Nephron progenitor cell (in vitro differentiated cells): ENCODE results near the gene PPP1R2.

Source experiments
- DNase-seq: peaks from one replicate; pipeline ENCODE4 v3.0.0; 2021
- H3K27ac Mint-ChIP-seq: 2 replicates; pipeline ENCODE4 v1.8.0; 2021; ENCODE audit warnings: mild to moderate bottlenecking, moderate library complexity, mixed read lengths
- H3K27me3 Mint-ChIP-seq: 2 replicates; pipeline ENCODE4 v1.8.0; 2021; ENCODE audit warnings: mild to moderate bottlenecking, low read depth, mixed read lengths; ENCODE audit not compliant: poor library complexity
- H3K36me3 Mint-ChIP-seq: 2 replicates; pipeline ENCODE4 v1.8.0; 2021; ENCODE audit warnings: low read depth, mixed read lengths
- H3K4me1 Mint-ChIP-seq: 2 replicates; pipeline ENCODE4 v1.8.0; 2021; ENCODE audit warnings: mixed read lengths
- H3K4me3 Mint-ChIP-seq: 2 replicates; pipeline ENCODE4 v1.8.0; 2021; ENCODE audit warnings: mild to moderate bottlenecking, moderate library complexity, mixed read lengths
- H3K9me3 Mint-ChIP-seq: 2 replicates; pipeline ENCODE4 v1.8.0; 2021; ENCODE audit warnings: mild to moderate bottlenecking, moderate library complexity, mixed read lengths
- TF ChIP-seq, protein P1 (sequence below): fragments of 200-600 bp; sonication (generic); IDR thresholded peaks from 2 replicates; pipeline ENCODE4 v1.5.0; 2021; ENCODE audit warnings: antibody characterized with exemption

The PPP1R2 gene

GRCh38 chr3:195542316-195542697 lies 818 bp downstream of the PPP1R2 start:
- no peak overlapping the region for H3K27ac Mint-ChIP-seq
- TF ChIP-seq, protein P1, sequence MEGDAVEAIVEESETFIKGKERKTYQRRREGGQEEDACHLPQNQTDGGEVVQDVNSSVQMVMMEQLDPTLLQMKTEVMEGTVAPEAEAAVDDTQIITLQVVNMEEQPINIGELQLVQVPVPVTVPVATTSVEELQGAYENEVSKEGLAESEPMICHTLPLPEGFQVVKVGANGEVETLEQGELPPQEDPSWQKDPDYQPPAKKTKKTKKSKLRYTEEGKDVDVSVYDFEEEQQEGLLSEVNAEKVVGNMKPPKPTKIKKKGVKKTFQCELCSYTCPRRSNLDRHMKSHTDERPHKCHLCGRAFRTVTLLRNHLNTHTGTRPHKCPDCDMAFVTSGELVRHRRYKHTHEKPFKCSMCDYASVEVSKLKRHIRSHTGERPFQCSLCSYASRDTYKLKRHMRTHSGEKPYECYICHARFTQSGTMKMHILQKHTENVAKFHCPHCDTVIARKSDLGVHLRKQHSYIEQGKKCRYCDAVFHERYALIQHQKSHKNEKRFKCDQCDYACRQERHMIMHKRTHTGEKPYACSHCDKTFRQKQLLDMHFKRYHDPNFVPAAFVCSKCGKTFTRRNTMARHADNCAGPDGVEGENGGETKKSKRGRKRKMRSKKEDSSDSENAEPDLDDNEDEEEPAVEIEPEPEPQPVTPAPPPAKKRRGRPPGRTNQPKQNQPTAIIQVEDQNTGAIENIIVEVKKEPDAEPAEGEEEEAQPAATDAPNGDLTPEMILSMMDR = no peak
- H3K4me3 Mint-ChIP-seq = peak overlapping the region; percentile 87
- H3K36me3 Mint-ChIP-seq = no peaks in the 10 kb centered on the region
- peaks cover 18% of the 10 kb centered on the region for H3K27me3 Mint-ChIP-seq
- no peaks in the 10 kb centered on the region for H3K9me3 Mint-ChIP-seq
- H3K4me1 Mint-ChIP-seq = peaks cover 56% of the 10 kb centered on the region
- no peak for DNase-seq

DNA sequence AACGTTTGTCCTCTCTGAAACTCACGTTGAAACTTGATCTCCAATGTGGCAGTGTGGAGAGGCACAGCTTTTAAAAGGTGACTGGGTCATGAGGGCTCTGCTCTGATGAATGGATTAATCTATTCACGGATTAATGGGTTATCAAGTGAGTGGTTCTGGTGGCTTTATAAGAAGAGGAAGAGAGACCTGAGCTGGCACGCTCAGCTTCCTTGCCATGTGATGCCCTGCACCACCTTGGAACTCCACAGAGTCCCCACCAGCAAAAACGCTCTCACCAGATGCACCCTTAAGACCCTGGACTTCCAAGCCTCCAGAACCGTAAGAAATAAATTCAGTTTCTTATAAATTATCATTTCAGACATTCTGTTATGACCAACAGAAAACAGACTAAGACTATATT lies 2.6 kb downstream of the PPP1R2 start:
- H3K4me1 Mint-ChIP-seq = peaks cover 49% of the 10 kb centered on the region
- peak overlapping the region; percentile 65 for H3K4me3 Mint-ChIP-seq

GRCh38 chr3:195540027-195540426 lies 3.1 kb downstream of the PPP1R2 start:
- DNase-seq = no peak
- TF ChIP-seq, protein P1 = no peak
- H3K27me3 Mint-ChIP-seq = peaks cover 13% of the 10 kb centered on the region
- H3K36me3 Mint-ChIP-seq = peaks cover 10% of the 10 kb centered on the region
- H3K4me1 Mint-ChIP-seq = peaks cover 47% of the 10 kb centered on the region
- H3K9me3 Mint-ChIP-seq = peaks cover 10% of the 10 kb centered on the region
- peak overlapping the region; percentile 65 for H3K4me3 Mint-ChIP-seq
- H3K27ac Mint-ChIP-seq = no peak overlapping the region

More for the DNA sequence above, 2.6 kb downstream of the PPP1R2 start:
- TF ChIP-seq, protein P1 = no peak
- no peak overlapping the region for H3K27ac Mint-ChIP-seq
- peaks cover 5% of the 10 kb centered on the region for H3K9me3 Mint-ChIP-seq
- peaks cover 17% of the 10 kb centered on the region for H3K27me3 Mint-ChIP-seq
- peaks cover 5% of the 10 kb centered on the region for H3K36me3 Mint-ChIP-seq
- no peak for DNase-seq

GRCh38 chr3:195539479-195539878 lies 3.6 kb downstream of the PPP1R2 start:
- DNase-seq = no peak
- TF ChIP-seq, protein P1 = no peak
- peaks cover 7% of the 10 kb centered on the region for H3K27me3 Mint-ChIP-seq
- H3K36me3 Mint-ChIP-seq = peaks cover 15% of the 10 kb centered on the region
- peaks cover 42% of the 10 kb centered on the region for H3K4me1 Mint-ChIP-seq
- H3K4me3 Mint-ChIP-seq = peak overlapping the region; percentile 14
- H3K9me3 Mint-ChIP-seq = peaks cover 14% of the 10 kb centered on the region
- H3K27ac Mint-ChIP-seq = peak overlapping the region; percentile 23

DNA sequence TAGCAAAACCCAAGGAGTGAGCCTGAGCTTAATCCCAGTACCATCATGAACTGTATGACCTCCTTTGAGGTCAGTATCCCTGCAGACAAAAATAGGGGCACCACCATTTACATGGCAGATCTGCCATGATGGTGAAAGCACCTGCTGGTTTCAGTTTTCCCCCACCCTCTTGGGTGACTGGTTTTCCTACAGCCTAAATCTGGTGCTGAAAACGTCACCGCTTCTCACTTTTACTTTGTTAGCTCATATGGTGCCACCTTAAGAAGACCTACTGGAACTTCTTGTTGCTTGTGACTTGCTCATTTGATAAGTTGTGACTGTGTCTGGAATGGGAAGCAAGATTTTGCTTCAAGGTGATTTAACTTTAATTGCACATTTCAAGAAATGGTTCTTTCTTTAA lies 5.1 kb downstream of the PPP1R2 start:
- Mint-ChIP-seq H3K4me1 (peaks cover 32% of the 10 kb centered on the region), H3K27me3 (peaks cover 3% of the 10 kb centered on the region), H3K4me3 (no peak overlapping the region), H3K36me3 (peaks cover 15% of the 10 kb centered on the region), H3K27ac (no peak overlapping the region), H3K9me3 (peaks cover 14% of the 10 kb centered on the region)
- TF ChIP-seq, protein P1 = no peak
- no peak for DNase-seq

DNA sequence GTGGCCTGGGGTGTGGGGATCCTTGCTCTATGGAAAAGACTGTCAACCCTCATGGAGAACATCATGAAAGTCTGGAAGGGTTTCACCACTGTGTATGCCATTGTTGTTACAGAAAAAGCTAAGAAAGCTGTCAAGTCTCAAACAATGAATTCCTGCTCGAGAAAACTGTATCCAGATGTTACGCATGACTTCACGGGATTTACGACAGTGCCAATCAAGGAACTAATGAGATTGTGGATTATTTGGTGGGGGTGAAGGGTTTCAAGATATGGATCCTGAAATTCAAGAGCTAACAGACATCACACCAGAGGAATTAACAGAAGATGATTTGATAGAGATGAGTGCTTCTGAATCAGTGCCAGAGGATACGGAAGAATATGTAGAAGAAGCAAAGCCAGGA lies 7.8 kb downstream of the PPP1R2 start:
- TF ChIP-seq, protein P1 = no peak

More for the DNA sequence above, 7.8 kb downstream of the PPP1R2 start:
- Mint-ChIP-seq H3K4me1 (peaks cover 13% of the 10 kb centered on the region), H3K36me3 (peaks cover 22% of the 10 kb centered on the region), H3K9me3 (peaks cover 14% of the 10 kb centered on the region), H3K4me3 (no peak overlapping the region), H3K27ac (no peak overlapping the region), H3K27me3 (peaks cover 3% of the 10 kb centered on the region)
- no peak for DNase-seq
